ENCODE results near the gene QRFP.
A peak's percentile ranks its signal among the peaks of the same experiment; 100 is the strongest.

GRCh38 chr9:130896233-130897014, at the start of gene QRFP:
- TF ChIP-seq, protein P1, sequence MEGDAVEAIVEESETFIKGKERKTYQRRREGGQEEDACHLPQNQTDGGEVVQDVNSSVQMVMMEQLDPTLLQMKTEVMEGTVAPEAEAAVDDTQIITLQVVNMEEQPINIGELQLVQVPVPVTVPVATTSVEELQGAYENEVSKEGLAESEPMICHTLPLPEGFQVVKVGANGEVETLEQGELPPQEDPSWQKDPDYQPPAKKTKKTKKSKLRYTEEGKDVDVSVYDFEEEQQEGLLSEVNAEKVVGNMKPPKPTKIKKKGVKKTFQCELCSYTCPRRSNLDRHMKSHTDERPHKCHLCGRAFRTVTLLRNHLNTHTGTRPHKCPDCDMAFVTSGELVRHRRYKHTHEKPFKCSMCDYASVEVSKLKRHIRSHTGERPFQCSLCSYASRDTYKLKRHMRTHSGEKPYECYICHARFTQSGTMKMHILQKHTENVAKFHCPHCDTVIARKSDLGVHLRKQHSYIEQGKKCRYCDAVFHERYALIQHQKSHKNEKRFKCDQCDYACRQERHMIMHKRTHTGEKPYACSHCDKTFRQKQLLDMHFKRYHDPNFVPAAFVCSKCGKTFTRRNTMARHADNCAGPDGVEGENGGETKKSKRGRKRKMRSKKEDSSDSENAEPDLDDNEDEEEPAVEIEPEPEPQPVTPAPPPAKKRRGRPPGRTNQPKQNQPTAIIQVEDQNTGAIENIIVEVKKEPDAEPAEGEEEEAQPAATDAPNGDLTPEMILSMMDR (IDR thresholded peaks at IDR 0.05 in 2 of 3, conservative IDR thresholded peaks at IDR 0.05 in 1 of 3; ENCODE audit: borderline replicate concordance in 1 of 3, insufficient read depth in 1 of 3, low read depth in 2 of 3, low read length in 2 of 3): 0 out of 6 replicates have a peak, but pooled peaks of 2 of the 3 experiments have one; percentile 7 to 16
- TF ChIP-seq POLR2A (IDR thresholded peaks at IDR 0.05; ENCODE audit: borderline replicate concordance, extremely low read depth, insufficient read depth, insufficient read length) (no peak), EZH2 (IDR thresholded peaks at IDR 0.05) (no peak), POLR2AphosphoS5 (IDR thresholded peaks at IDR 0.05; ENCODE audit: low read depth, low read length) (no peak), CBX3 (IDR thresholded peaks at IDR 0.05; ENCODE audit: low read depth) (no peak)
- TF ChIP-seq, protein P2, sequence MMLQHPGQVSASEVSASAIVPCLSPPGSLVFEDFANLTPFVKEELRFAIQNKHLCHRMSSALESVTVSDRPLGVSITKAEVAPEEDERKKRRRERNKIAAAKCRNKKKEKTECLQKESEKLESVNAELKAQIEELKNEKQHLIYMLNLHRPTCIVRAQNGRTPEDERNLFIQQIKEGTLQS (IDR thresholded peaks at IDR 0.05): no peak
